GM12864 (cell line): Measurements from ENCODE around the gene GPR132.
"Not testable (repeated sequence)": the region's sequence is repeated elsewhere in the genome, so short reads cannot be mapped to it uniquely, and the experiment has no call there.

Source experiments
- DNase-seq: peaks from one replicate; pipeline ENCODE4 v3.0.0-alpha.2; 2011; ENCODE audit warnings: low read depth
- H3K4me3 ChIP-seq: 2 replicates; pipeline ENCODE4 v1.5.1; 2011; ENCODE audit warnings: mild to moderate bottlenecking, low read depth, low read length, control low read depth
- TF ChIP-seq, protein P1 (sequence below): IDR thresholded peaks from 2 replicates; pipeline ENCODE4 v1.5.1; 2011; ENCODE audit warnings: low read depth, mild to moderate bottlenecking, moderate library complexity, low read length, control low read depth, inconsistent platforms; ENCODE audit errors: missing control alignments

Gene GPR132

DNA sequence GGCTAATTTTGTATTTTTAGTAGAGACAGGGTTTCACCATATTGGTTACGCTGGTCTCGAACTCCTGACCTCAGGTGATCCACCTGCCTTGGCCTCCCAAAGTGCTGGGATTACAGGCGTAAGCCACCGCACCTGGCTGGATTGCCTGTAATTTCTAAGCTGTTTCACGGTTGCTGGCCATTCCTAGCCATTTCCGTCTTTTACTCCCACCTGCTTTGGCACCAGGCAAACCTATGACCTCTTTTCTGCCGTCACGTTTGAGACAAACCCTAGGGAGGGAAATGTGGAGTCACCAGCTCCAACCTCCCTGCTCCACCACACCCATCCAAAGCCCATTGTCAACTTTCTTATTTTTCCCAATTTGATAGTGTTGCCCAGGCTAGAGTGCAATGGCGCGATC, 1.2 kb downstream of the GPR132 start:
- peak overlapping the region; percentile 95 for H3K4me3 ChIP-seq
- no peak for DNase-seq
- TF ChIP-seq, protein P1, sequence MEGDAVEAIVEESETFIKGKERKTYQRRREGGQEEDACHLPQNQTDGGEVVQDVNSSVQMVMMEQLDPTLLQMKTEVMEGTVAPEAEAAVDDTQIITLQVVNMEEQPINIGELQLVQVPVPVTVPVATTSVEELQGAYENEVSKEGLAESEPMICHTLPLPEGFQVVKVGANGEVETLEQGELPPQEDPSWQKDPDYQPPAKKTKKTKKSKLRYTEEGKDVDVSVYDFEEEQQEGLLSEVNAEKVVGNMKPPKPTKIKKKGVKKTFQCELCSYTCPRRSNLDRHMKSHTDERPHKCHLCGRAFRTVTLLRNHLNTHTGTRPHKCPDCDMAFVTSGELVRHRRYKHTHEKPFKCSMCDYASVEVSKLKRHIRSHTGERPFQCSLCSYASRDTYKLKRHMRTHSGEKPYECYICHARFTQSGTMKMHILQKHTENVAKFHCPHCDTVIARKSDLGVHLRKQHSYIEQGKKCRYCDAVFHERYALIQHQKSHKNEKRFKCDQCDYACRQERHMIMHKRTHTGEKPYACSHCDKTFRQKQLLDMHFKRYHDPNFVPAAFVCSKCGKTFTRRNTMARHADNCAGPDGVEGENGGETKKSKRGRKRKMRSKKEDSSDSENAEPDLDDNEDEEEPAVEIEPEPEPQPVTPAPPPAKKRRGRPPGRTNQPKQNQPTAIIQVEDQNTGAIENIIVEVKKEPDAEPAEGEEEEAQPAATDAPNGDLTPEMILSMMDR = no peak

DNA sequence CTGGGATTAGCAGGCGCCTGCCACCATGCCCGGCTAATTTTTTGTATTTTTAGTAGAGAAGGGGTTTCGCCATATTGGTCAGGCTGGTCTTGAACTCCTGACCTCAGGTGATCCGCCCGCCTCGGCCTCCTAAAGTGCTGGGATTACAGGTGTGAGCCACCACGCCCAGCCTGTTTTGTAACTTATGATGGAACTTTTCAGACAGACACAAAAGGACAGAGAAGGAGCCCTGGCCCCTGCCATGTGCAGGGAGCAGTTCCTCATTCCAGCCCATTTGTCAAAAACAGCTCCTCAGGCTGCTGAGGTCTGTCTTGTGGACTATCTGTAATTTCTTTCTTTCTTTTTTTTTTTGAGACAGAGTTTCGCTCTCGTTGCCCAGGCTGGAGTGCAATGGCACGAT, 1.7 kb downstream of the GPR132 start:
- peak overlapping the region; percentile 95 for H3K4me3 ChIP-seq
- DNase-seq = not testable (repeated sequence)

GRCh38 chr14:105063056-105063455, 2.2 kb downstream of the GPR132 start:
- H3K4me3 ChIP-seq = peak overlapping the region; percentile 95
- no peak for DNase-seq
- TF ChIP-seq, protein P1 = no peak

DNA sequence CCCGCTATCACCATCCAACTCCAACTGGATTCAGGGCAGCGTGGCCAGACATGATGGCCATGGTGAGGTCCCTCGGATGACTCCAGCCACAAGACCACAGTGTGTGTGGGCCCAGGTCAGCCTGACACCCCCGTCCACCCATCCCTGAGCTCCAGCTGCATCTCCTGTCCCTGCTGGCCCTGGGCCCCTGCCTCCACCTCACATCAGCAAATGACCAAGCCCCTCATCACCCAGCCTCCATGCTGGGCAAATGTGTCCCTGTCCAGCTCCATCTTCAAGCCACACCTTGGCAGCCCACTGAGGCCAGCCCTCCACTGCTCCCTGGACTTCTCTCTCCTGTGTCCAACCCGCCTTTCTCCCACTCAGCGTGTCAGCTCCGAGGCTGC, 3.2 kb downstream of the GPR132 start:
- H3K4me3 ChIP-seq = peak overlapping the region; percentile 95
- TF ChIP-seq, protein P1 = no peak
- no peak for DNase-seq

DNA sequence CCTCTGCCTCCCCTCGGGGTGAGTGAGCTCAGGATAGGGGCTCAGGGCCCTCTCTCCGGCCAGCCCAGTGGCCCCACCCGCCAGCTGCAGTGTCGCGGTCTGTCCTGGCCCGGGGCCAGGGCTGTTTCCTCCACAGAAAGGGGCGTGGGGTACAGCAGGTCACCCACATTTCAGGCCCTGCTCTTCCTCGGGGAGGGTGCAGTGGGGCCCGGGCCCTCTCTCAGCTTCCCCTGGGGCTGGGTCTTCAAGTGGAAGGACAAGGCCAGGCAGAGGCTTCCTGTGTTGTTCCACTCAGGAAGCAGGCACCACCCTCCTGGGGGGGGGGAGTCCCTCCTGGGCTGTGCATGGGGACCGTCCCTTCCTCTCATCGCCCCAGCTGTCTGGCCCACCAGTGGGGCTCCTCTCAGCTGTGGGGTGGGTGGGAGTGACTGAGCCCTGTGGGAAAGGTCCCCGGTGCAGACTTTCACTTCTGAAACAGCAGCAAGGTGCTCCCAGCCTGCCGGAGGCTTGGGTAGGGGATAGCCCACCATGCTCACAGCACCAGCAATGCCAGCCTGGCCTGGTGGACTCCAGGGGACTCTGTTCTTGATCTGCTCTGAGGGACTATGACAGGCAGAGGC, 3.7 kb downstream of the GPR132 start:
- H3K4me3 ChIP-seq = peak overlapping the region; percentile 95
- DNase-seq = no peak
- TF ChIP-seq, protein P1 = no peak

- no peak for DNase-seq
- peak overlapping the region; percentile 95 for H3K4me3 ChIP-seq
These were observed 4.3 kb downstream of the GPR132 start for GRCh38 chr14:105060751-105061427.

GRCh38 chr14:105059925-105060565, 5.2 kb downstream of the GPR132 start:
- DNase-seq = no peak
- peak overlapping the region; percentile 95 for H3K4me3 ChIP-seq
- TF ChIP-seq, protein P1 = no peak

More at GRCh38 chr14:105060751-105061427, 4.3 kb downstream of the GPR132 start:
- TF ChIP-seq, protein P1 = no peak
